GM18519 (cell line): ENCODE data around the gene EVI5L.

Experiments
- ATAC-seq: cut with Tn5 transposase; IDR thresholded peaks from one replicate; pipeline ENCODE4 v1.9.1; 2021; ENCODE audit warnings: mild to moderate bottlenecking, moderate library complexity; ENCODE audit not compliant: unreplicated experiment, low FRiP score

EVI5L gene

DNA sequence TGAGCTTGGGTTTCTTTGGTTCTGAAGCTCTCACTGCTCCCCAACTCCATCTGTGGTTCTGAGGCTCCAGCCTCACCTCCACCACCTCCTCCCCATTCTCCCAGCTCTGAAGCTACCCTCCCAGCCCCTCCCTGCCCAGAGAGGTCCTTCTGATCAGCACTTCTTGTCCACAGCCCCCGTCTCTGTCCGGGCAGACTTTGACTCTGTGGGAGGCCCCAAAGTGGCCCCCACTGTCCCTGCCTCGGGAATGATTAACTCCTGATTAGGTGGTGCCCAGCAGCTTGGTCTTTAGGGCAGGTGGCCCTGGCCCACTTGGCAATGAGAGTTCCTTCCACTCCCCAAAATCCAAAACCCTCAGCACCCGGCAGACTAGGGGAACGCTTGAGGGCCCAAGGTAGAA, 14.4 kb downstream of the EVI5L start:
- no peak for ATAC-seq

GRCh38 chr19:7844951-7845350, 14.9 kb downstream of the EVI5L start:
- ATAC-seq, result no peak

- no peak for ATAC-seq
Measured at GRCh38 chr19:7845390-7846154, 15.6 kb downstream of the EVI5L start.

GRCh38 chr19:7846155-7846646, 16.2 kb downstream of the EVI5L start:
- ATAC-seq, result no peak

DNA sequence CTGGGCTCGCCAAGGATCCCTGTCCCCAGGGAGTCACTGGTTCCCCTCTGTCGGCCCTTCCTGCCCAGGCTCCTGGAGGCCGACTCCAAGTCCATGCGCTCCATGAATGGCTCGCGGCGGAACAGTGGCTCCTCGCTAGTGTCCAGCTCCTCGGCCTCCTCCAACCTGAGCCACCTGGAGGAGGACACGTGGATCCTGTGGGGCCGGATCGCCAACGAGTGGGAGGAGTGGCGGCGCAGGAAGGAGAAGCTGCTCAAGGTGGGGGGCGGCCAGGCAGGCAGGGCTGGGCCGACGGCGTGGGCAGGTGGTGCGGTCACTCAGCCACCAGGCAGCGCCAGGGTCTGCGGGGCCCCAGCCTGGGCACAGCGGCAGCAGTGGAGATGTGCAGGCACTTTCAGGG, 17.6 kb downstream of the EVI5L start:
- ATAC-seq, result no peak

DNA sequence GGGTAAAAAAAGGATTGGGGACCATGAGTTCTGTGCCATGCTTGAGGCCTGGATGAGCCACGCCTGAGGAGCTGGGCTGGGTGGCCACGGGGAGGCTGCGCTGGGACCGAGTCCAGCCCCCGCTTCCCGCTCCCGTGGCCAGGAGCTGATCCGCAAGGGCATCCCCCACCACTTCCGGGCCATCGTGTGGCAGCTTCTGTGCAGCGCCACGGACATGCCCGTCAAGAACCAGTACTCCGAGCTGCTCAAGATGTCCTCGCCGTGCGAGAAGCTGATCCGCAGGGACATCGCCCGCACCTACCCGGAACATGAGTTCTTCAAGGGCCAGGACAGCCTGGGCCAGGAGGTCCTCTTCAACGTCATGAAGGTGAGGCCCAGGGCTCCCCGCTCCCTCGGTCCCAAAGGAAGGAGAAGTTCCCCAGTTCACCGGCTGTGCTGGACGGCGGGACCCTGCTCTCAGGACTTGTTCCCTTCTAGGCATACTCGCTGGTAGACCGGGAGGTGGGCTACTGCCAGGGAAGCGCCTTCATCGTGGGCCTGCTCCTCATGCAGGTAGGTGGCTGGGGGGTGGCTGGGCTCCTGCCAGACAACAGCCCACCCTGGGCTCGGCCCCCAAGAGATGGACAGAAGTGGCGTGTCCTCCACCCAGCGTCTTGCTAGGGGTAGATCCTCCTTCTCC, 18.9 kb downstream of the EVI5L start:
- ATAC-seq, result no peak

DNA sequence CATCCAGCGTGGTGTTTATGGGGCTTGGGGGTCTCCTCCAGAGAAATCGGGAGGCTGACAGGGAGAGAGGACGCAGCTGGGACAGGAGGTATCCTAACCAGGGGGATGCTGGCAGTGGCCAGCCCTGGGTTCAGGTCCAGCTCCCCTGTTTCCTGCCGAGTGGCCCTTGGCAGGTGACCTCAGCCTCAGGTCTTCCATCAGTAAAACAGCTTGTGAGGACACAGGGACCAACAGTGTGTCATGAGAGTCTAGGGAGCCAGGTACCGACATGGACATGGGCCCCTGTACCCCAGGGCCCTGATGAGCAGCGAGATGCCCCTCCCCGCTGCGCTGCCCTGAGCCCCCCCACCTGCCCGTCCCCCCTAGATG, 19.6 kb downstream of the EVI5L start:
- no peak for ATAC-seq

DNA sequence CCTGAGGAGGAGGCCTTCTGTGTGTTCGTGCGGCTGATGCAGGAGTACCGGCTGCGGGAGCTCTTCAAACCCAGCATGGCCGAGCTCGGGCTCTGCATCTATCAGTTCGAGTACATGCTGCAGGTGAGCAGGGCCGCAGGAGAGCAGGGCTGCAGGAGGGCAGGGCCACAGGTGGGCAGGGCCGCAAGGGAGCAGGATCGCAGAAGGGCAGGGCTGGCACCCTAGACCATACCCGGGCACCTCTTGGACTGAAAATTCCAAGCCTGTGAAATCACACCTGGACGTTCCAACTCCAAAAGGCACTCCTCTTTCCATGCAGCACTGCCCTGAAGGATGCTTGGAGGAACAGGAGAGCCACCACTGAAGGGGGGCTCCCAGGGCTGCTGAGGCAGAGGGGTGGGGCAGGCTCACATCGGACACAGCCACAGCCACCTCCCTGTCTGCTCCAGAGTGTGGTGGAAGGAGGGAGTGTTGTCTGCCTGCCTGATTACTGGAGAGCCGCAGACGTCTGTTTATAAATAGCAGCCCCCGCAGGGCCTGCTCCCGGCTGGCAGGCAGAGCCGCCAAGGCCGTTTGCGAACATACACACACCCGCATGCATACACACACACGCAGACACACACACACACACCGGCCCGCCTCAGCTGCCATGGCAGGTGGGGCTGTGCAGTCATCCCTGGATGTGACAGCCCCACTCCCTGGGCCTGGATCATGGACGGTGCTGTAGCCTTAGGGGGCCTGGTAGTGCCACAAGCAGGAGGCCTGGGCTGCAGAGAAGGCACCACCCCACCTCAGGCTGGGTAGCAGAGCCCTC, 20.2 kb downstream of the EVI5L start:
- no peak for ATAC-seq

- ATAC-seq, result no peak
Measured at GRCh38 chr19:7850945-7851622, 21.1 kb downstream of the EVI5L start.

DNA sequence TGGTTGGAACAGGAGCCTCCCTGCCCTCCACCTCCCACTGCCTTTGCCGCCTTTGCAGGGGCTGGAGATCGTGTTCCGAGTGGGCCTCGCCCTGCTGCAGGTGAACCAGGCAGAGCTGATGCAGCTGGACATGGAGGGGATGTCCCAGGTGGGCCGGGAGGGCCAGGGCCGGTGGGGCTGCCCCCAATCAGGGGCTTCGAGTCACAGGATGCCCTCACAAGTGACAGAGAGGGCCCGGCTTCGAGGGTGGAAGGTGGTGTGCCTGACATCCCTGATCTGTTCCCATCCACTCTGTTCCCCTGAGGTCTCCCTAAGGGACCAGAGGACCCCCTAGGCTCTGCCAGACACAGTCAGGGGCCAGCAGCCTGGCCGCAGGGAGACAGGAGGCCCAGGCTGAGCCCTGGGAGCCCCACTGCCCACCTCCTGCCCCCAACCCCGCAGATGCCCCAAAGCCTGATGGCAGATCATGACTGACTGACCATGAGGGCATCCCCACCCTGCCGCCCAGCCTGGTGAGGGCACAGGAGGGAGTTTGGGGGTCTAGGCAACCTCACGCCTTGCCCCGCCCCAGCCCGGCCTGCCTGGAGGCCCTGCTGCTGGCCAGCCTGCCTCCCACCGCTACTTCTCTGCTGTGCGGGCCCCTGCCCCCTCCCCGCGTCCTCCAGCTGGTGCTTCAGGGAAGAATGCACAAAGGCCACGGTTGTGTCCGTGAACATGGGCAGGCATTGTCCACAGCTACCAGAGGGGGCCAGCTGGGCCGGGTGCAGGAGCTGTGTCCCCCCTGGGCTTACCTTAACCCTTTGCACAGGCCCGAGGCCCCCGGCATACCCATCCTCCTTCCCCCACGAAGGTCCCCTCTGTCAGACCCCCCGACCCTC, 21.8 kb downstream of the EVI5L start:
- no peak for ATAC-seq

GRCh38 chr19:7852851-7853769, 23.1 kb downstream of the EVI5L start:
- no peak for ATAC-seq

- ATAC-seq, result no peak
Measured at GRCh38 chr19:7853770-7854128, 23.7 kb downstream of the EVI5L start.

DNA sequence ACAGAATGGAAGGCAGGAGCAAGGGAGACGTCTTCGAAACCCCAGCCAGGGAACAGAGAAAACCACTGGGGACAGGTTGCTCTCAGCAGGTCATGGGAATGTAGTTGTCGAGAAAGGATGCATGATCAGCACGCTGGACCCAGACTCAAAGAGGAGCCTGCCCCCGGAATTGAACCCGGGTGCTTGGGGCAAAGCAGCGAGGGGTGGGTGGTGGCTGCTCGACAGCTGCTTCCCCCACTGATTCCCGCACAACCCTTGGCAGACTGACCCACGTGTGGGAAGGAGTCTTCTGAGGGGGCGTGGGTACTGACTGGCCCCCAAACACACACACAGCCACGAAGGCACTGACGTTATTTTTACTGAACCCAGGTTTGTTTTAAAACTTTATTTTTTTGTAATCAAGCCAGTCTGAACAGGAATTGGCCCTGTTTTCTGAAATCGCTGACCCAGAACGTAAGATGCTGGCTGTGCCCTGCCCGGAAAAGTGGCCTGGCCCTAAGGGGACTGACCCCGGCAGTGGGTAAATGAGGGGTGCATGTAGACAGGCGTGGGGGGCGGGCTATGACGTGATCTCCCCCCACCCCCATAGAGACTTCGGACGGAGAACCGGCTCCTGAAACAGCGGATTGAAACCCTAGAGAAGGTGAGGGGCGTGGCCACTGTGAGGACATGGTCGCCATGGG, 25.5 kb downstream of the EVI5L start:
- no peak for ATAC-seq

DNA sequence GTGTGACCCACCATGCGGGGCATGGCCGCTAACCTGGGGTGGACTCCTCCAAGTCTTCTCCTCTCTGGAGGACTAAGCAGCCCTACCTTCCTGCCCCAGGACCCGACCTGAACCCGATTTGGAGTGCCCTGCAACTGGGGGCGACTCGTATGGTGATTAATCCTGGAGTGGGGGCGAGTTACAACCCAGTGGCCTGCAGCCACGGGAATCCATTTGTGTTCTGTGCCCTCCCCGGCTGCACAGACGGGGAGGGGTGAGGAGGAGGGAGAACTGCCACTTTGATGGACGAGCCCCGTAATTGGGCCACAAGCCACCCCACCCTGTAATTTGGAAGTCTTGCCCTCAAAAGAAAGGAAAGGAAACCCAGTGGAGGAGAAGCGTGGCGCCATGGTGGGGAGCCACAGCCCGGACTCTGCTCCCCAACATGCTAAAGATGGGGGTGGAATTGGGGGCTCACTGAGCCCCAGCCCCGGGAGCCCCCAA, 26.1 kb downstream of the EVI5L start:
- no peak for ATAC-seq

GRCh38 chr19:7856679-7857663, 27.0 kb downstream of the EVI5L start:
- ATAC-seq, result no peak

GRCh38 chr19:7857727-7858108, 27.7 kb downstream of the EVI5L start:
- ATAC-seq, result no peak
